Fibroblast of pulmonary artery (primary cell): Measurements from ENCODE around the gene FITM1.

Experiments
- DNase-seq: peaks from one replicate; pipeline ENCODE4 v3.0.0-alpha.2; 2010; ENCODE audit warnings: low read depth
- H3K4me3 ChIP-seq: replicated peaks from 2 replicates; pipeline ENCODE4 v1.5.1; 2011; ENCODE audit warnings: low read depth, mild to moderate bottlenecking, control low read depth, low read length, moderate library complexity
- TF ChIP-seq, protein P1 (sequence below): IDR thresholded peaks from 2 replicates; pipeline ENCODE4 v1.5.1; 2011; ENCODE audit warnings: mild to moderate bottlenecking, control low read depth, low read length, inconsistent platforms; ENCODE audit errors: missing control alignments

FITM1 gene

DNA sequence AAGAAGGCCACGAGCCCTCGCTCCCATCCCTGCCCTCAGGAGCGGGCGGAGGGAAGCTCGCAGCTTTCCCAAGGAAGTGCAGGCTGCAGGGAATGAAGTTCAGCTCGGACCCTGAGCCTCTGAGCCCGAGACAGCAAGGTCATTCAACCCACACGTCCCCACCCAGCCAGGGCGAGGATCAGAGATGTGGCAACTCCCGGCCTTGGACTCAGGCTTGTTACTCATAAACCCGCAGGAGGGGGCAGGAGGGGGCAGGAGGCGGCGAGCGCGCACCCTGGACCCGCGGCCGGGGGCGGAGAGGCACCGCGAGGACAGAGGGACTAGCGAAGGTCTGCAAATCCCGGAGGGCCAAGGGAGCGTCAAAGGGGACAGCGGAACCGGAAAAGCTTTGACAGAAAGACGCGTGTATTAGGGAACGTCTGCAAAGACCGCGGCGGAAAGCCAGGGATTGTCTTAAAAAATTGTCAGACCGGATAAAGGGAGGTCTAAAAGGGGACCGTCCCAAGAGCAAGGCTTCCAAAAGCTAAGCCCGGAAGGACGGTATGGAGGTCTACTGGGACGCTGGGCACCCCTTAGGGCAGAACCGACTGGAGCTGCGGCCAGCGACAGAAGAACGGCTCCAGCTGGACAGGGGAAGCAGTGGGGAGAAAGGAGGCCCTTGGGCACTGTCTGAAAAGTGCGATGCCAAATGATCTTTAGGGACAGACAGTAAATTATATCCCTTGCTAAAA is 16.5 kb upstream of the FITM1 start:
- TF ChIP-seq, protein P1, sequence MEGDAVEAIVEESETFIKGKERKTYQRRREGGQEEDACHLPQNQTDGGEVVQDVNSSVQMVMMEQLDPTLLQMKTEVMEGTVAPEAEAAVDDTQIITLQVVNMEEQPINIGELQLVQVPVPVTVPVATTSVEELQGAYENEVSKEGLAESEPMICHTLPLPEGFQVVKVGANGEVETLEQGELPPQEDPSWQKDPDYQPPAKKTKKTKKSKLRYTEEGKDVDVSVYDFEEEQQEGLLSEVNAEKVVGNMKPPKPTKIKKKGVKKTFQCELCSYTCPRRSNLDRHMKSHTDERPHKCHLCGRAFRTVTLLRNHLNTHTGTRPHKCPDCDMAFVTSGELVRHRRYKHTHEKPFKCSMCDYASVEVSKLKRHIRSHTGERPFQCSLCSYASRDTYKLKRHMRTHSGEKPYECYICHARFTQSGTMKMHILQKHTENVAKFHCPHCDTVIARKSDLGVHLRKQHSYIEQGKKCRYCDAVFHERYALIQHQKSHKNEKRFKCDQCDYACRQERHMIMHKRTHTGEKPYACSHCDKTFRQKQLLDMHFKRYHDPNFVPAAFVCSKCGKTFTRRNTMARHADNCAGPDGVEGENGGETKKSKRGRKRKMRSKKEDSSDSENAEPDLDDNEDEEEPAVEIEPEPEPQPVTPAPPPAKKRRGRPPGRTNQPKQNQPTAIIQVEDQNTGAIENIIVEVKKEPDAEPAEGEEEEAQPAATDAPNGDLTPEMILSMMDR: no peak
- peak overlapping the region; percentile 96 for H3K4me3 ChIP-seq
- peak; percentile 84 for DNase-seq

DNA sequence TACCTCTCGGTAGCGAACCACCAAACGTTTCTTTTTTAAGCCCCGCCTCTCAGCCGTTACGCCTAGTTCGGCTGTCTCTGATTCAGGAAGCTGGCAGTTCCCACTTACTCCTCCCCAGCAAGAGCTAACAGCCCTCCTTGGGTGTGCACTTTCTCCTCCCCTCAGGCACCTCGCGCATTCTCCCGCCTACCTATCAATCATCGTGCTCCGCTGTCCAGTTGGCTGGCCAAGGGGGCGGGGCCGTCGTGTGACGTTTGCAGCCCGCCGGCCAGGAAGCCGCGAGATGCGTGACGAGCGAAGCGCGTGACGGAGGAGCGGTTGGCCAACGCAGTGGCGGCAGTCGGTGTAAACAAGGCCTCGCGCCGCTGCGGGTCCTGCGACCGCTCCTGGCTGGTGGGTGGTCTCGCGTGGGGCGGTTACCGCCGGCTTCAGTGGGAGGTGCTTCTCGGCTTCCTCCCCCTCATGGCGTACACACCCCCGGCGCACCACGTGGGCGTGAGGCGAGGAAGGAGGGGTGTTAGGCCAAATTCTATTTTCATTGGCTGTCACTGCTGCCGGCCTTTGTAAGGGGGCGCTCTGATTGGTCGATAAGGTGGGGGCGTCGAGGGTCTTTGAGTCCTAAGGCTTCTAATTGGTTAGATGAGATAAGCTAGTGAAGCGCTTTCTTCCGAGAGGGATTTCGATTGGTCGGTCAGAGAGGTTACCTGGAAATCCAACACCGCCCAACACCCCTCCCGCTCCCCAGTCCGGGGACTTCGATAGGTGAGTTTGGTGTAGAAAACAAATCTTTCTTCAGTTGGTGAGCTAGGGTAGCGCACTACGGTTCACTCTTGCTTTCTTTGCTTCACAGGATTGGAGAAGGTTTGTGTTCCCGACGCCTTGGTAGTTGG is 15.7 kb upstream of the FITM1 start, which contains the start of the genes DCAF11 and NRL:
DCAF11 (plus strand) TSS at position 246 of the 890 bp plus-strand sequence. CDS start 818 bp downstream, outside the sequence.
NRL (minus strand) TSS at position 418 of the 890 bp plus-strand sequence. CDS start 32,101 bp downstream, outside the sequence.
- peak; percentile 100 for DNase-seq
- peak within 1 kb of the TSS; percentile 96 for H3K4me3 ChIP-seq
- TF ChIP-seq, protein P1: no peak

DNA sequence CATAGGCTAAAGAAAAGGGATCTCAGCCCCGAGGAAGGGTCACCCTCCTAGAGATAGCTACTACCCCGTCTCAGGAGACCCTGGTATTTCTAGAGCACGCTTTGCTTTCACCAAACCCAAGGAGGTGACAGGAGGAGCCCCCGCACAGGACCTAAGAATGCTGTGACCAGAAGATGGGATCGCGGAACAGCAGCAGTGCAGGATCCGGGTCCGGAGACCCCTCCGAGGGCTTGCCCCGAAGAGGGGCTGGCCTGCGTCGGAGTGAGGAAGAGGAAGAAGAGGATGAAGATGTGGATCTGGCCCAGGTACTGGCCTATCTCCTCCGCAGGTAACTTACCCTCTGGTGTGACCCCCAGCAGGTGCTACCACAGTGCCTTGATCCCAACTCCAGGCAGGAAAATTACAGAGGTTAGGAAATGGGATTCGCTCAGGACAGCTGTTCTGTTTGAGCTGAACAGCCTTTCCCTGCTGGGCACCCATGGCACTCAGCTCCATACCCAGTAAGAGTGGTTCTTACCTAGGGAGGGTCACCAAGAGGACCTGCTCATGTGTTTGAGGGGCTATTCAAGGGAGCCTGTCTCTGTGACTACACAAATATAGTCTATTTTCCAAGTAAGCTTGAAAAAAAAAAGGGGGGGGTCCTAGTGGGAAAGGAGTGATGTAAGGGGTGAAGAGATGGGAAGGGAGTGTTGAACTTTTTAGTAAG is 14.9 kb upstream of the FITM1 start:
- TF ChIP-seq, protein P1: no peak
- DNase-seq: no peak

DNA sequence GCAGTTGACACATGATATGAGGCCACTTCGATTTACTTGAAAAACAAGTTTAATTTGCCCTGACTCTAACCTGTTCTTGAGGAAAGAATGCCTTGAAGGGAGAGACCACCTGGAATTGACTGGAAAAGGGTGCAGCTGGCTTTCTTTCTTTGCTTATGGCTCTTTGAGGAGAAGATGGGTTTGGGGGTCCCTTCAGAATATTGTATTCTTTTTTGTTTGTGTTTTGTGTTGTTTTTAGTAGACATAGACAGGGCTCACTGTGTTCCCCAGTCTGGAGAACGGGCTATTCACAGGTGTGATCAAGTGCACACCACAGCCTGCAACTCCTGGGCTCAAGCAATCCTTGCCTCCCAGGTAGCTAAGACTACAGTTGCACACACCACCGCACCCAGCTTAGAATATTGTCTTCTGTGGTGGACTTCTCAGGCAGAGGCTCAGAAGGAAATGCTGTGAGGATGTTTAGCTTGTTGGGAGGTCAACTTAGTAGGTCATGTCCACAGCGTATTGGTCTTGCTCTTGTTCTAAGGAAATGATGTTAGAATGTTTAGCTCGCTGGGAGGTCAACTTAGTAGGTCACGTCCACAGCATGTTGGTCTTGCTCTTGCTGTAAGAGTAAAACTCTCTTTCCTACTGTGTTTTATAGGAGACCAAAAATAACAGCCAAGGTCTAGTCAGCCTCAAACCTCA is 14.2 kb upstream of the FITM1 start:
- H3K4me3 ChIP-seq: no peak overlapping the region
- DNase-seq: no peak
- TF ChIP-seq, protein P1: no peak

More for the DNA sequence above, 14.9 kb upstream of the FITM1 start:
- H3K4me3 ChIP-seq: peak overlapping the region; percentile 96

DNA sequence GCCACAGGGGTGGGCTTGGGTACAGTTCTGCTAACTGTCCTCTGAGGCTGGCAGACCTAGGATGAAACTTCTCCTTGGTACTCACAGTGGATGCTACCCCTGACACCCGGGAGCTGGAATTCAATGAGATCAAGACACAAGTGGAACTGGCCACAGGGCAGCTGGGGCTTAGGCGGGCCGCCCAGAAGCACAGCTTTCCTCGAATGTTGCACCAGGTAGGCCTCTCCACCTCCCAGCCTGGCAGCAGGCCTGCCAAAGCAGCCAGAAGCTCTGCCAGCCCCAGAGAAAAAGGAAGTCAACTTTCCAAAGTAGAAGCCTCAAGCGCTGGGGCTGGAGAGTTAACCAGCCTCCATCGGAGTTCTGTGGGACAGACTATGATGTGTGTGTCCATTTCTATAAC is 13.3 kb upstream of the FITM1 start:
- DNase-seq: no peak
- H3K4me3 ChIP-seq: no peak overlapping the region
- TF ChIP-seq, protein P1: no peak

DNA sequence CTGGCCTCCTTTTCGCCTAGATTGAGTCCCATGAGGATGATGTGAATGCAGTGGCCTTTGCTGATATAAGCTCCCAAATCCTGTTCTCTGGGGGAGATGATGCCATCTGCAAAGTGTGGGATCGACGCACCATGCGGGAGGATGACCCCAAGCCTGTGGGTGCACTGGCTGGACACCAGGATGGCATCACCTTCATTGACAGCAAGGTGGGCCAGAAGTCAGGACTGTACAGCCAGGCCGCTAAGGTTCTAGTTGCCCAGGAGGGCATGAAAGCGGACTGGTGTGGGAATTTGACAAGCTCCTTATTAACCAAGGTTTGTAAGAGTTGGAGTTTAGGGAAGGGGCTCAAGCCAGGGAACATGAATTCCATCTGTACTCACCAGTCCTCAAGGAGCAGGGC is 10.8 kb upstream of the FITM1 start:
- TF ChIP-seq, protein P1: no peak
- no peak for DNase-seq
- H3K4me3 ChIP-seq: no peak overlapping the region
